Activated naive CD8-positive, alpha-beta T cell treated with anti-CD3 and anti-CD28 coated beads, Interleukin-2, amount 50 U/mL, for 16 hours (primary cell): ENCODE measurements around the gene CTXN1.

Source experiments
- DNase-seq: peaks from one replicate; pipeline ENCODE4 v3.0.0-alpha.2; 2020; ENCODE audit warnings: low read depth, low spot score

The CTXN1 gene

DNA sequence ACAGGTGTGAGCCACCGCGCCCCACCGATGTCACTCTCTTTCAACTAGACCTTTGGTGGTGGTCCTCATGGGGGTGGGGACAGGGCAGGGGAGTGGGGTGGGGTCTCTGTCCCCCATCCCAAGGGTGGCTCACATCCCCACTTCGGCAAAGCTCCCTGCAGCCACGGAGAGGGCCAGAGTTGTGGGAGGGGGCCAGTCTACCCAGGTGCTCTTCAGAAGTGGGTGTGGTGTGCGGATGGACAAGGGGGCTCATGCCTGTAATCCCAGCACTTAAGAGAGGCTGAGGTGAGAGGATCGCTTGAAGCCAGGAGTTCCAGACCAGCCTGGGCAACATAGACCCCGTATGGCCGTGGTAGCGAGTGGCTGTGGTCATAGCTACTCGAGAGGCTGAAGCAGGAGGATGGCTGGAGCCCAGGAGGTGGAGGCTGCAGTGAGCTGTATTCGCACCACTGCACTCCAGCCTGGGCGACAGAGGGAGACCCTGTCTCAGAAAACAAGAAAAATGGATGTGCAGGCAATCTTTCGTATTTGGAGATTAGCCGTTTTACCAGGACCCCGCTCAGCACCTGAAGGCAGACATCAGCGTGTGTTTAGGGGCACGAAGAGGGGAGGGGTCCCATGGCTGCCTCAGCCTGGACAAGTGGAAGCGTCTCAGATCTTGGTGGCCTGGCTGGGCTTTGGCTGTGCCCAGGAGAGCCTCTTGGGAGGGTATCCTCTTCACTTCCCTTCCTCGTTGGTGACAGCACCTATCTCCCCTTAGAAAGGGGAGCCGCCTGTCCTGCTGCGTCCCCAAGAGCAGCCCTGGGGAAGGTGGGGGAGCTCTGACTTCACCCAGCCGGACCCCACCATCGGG, 10.5 kb downstream of the CTXN1 start:
- no peak for DNase-seq

DNA sequence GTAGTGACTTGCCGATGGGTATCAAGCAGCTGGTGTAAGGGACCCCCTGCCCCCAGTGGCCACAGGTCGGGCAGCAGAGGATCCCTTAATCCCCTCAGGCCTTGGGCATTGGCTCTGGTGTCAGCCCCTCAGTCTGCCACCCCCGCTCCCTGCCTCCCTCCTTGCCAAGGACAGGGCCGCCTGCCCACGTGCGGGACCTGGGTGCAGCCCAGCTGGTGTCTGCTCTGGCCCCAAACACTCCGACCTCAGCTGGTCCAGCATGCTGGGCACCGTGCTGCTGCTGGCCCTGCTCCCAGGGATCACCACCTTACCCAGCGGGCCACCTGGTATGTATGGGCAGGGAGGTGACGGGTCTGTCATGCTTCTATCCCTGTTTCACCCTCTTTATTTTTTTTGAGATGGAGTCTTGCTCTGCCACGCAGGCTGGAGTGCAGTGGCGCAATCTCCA, 11.3 kb downstream of the CTXN1 start, which contains the start of gene TGFBR3L:
Gene TGFBR3L, plus strand, starts transcription at position 233 of the 448 bp plus-strand sequence.
- DNase-seq = no peak

DNA sequence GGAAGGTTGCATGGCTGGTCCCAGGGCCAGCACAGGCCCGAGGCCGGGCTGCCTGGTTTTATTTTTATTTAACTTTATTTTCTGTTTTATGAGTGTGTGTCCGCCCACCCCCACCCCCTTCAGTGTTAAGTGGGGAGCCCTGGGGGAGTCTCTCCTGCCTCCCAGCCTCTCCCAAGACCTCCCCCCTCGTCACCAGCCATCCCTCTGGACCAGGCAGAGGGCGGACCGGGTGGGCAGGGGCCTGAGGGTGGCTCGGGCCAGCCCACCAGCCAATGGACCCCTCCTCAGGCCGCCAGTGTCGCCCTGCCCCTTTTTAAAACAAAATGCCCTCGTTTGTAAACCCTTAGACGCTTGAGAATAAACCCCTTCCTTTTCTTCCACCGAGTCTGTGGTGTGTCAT, 11.8 kb downstream of the CTXN1 start:
- no peak for DNase-seq

DNA sequence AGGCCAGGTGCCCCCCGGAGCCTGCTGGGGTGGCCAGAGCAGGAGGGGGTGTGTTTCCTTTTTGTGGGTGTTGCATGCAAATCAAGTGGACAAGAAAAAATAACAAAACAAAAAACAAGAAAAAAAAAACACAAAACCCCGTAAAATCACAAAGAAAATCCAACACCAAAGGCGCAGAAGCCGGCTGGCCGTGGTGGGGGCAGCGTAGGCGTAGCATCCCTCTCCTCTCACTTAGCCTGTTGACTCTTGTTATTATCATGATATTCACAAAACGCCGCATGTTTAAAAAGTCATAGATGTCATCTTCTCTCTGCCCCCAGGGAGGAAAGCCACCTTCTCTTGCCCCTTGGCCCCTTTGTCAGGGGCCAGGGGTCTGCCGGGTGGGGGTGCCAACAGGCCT, 12.3 kb downstream of the CTXN1 start:
- no peak for DNase-seq

DNA sequence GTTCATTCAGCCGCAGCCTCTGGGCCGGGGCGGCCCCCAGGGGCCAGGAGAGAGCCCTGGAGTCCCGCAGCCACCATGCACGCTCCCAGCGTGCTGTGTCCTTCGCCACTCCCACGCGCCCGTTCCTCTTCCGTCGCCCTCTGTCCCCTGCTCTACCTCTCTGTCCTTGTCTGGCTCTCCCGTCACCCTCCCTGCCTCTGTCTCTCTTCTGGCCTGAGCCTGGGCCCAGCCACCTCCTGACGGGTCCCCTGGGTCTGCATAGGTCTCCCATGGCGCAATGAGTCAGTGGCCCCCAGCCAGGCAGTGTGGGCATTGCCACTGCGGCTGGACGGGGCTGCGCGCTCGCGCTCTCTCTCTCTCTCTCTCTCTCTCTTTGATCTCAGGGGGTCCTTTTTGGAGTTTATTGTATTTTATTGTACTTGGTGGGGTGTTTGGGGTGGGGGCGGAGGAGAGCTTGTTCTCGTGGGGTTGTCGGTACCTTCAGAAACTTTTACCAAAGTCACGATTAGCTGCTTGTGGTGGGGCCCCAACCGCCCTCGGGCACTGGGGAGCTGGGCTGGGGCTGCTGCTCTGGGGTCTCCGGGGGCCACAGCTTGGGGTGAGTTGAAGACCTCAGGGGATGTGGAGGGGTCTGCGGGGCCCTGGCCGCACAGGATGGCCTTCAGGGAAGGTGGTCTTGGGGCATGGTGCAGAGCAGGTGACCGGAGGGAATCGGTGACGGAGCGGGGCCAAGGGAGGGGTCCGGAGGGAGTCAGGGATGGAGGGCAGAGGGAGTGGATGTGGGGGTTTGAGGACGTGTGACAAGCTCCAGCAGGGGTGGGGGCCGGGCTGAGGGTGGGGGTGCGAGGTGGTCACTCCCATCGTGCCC, 13.0 kb downstream of the CTXN1 start:
- DNase-seq = no peak

DNA sequence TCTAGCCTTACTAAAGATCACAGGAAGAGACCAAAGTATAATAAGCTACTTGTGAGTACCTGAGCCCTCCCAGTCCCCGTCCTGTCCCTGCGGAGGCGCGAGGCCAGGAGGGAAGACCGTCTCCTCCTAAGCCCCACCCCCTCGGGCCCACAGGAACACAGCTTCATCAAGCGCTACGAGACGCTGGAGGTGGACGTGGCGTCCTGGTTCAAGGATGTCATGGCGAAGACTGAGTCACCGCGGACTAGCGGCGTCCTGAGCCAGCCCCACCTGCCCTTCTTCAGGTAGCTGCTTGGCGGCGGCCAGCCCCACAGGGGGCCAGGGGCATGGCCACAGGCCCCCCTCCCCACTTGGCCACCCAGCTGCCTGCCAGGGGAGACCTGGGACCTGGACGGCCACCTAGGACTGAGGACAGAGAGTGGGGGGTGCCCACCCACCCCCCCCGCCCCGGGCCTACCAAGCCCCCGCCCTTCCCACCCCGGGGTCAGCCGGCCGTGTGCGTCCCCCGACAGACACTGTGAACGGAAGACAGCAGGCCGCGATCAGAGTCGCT, 13.7 kb downstream of the CTXN1 start:
- DNase-seq = no peak

DNA sequence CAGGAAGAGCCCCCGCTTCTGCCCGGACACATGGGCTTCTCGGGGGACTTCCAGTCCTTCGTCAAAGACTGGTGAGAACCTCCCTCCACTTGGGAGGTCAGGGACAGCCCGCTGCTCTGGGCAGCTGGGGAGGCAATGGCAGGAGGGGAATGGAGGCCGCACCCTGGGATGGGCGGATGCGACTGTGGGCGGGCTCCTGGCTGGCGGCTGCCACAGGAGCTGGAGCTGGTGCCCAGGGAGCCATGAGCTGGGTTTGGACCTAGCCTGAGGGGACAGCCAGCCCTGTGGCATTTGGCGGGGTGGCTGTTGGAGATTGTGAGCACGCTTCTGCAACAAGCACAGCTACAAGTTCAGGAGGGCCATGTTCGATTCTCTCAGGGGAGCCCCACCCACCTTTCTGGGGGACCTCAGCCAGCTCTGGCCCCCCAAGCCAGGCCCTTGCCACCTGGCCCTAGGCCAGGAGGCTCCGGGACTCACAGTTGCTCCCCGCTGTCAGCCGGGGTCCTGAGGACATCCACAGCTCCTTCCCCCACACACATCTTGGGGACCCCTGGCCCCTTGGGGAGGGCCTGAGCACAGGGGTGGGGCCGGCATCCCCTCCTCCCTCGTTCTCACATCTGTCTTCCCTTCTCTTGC, 14.3 kb downstream of the CTXN1 start:
- no peak for DNase-seq

DNA sequence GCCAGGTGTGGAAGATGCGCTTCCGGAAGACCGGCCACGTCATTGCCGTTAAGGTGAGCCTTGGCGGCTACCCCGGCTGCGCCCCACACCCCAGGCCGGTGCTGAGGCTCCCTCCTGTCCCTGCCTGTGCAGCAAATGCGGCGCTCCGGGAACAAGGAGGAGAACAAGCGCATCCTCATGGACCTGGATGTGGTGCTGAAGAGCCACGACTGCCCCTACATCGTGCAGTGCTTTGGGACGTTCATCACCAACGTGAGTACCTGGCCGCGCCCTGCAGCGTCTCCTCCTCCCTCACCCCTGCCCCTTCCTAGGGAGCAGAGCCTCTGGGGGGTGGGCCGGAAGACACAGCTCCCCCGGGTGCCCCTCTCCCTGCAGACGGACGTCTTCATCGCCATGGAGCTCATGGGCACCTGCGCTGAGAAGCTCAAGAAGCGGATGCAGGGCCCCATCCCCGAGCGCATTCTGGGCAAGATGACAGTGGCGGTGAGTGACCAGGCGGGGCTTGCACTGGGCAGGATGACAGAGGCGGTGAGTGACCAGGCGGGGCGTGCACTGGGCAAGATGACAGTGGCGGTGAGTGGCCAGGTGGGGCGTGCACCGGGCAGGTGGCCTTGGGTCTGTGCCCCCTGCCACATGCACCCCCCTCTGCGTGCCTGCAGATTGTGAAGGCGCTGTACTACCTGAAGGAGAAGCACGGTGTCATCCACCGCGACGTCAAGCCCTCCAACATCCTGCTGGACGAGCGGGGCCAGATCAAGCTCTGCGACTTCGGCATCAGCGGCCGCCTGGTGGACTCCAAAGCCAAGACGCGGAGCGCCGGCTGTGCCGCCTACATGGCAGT, 15.4 kb downstream of the CTXN1 start:
- DNase-seq = no peak

DNA sequence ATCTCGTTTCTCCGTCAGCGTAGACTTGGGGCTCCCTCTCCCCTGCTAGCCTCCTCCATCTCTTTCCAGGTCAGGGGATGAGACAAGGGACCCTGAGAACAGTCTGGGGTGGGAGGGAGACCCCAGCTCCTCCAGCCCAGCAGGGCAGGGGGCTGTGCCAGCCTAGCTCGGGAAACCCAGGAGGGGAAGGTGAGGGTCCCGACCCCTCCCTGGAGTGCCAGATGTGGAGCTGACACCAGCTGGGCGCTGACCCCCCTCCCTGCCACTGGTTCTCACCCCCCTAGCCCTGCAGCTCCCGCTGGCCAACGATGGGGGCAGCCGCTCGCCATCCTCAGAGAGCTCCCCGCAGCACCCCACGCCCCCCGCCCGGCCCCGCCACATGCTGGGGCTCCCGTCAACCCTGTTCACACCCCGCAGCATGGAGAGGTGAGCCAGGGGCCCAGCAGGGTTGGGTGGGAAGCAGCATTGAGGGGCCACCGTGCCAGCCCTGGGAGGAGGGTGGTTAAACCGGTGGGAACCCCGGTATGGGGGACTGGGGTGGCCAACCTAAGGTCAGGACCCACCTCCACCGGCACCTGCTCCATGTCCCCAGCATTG, 16.4 kb downstream of the CTXN1 start:
- DNase-seq = no peak

DNA sequence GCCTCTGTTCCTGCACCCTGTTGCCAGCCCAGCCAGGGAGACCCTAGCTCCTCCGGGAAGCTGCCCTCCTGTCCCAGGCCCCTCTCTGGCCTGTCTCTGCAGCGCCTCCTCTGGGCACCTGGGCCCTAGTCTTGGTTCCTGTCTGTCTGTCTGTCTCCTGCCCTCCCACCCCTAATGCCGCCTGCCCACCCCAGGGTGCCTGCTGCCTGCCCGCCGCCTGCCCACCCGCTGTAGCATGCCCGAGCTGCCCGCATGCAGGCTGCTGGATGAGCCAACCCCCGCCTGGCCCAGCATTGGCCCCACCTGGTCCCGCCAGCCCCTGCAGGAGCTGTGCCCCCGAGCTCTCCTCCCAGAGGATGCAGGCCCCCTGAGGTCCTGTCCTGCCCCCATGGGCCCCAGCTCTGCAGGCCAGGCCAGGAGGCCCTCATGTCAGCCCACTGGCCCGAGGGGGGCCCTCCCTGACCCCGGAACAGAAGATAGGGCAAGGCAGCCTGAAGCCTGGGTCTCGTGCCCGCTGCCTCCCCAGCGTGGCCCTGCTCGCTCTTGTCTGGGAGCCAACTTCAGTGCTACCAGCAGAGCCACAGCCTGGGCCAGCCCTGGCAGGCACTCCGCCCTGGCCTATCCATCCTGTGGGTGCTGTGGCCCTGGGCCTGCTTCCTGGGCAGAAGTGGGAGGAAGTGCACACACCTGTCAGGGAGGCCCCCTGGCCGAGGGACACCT, 17.0 kb downstream of the CTXN1 start:
- no peak for DNase-seq

DNA sequence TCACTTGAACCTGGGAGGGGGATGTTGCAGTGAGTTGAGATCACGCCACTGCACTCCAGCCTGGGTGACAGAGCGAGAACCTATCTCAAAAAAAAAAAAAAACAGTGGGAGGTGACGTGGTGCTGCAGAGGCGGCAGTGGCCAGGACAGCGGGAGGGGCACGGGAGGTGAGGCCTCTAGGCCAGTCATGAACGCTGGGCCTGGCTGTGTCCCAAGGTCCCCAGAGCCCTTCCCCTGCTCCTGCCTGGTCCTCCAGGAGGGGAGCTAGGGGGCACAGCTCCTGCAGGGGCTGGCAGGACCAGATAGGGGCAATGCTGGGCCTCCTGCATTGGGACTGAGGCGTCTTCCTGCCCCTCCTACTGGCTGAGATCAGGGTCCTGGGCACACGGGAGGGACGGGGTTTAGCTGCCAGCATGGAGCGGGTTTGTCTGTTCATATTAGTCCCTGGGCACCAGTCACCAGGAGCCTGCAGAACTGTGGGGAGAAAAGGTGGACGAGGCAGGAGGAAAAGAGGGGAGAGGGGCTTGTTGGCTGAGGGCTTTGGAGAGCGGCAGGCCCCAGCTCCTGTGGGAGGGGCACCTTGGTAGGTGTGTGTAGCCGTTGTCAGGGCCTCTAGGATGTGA, 17.7 kb downstream of the CTXN1 start:
- no peak for DNase-seq

DNA sequence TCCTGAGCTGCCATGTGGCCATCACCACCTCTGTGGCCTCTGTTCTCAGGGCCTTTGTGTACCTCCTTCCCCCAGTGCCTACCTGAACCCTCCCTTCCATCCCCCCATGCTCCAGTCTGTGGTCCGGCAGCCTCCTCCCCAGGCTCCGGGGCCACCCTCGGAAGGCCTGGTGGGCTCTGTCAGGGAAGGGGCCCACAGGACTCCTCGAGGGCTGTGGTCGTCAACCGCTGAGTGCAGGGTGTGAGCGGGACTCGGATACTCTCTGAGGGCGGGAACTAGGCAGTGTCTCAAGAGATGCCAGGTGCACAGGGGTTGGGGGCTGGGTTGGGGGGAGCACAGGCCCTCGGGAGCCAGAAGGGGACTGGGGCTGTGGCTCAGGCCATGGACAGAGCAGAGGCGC, 18.4 kb downstream of the CTXN1 start:
- DNase-seq = no peak

DNA sequence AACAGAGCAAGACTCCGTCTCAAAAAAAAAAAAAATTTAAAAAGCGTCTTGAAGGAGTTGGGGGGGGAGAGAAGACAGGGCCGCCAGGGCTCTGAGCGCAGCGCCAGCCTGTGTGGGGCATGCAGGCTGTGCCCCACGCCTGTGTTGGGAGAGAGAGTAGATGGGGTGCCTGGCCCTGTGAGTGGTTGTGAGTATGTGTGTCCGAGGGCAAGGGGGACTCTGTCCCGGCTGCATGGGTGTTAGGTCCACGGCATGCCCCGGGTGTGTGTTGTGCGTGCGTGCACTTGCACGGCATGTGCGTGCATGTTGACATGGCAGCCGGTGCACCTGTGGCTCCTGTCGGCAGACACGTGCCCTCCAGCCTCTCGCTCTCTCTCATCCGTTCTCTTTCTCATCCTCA, 18.8 kb downstream of the CTXN1 start:
- no peak for DNase-seq

DNA sequence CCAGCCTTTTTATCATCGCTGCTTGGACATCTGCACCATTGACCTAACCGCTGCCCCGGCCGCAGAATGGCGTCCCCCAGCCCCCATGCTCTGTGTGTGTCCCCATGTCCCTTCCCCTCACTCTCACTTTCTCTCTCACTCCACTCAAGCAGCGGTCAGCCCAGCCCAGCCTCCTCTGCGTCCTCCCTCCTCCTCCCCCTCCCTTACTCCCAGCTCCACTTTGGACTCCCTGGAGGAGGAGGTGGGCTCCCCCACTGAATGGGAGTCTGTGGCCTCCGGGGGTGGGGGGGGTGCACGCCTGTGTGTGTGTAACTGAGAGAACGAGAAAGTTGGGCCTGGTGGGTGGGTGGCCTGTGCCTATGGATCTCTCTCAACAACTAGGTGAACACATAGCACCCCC, 20.1 kb downstream of the CTXN1 start:
- no peak for DNase-seq

DNA sequence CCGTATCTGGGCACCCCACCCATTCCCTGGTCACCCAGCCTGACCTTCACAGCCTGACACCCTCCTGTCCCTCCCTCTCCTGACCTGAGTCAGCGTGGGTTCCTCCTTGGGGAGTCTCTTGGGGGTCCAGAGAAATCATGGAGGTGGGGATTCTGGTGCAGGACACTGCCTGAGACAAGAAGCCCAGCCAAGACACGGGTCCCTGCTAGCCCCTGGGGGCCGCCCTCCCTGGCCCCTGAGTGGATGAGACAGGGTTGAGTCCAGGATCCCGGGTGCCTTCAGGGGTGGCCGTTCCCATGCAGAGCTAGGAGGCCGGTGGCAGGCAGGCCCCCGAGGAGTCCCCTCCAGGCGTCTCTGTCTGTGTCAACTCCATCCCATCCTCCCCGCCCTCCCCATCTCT, 20.7 kb downstream of the CTXN1 start:
- no peak for DNase-seq

DNA sequence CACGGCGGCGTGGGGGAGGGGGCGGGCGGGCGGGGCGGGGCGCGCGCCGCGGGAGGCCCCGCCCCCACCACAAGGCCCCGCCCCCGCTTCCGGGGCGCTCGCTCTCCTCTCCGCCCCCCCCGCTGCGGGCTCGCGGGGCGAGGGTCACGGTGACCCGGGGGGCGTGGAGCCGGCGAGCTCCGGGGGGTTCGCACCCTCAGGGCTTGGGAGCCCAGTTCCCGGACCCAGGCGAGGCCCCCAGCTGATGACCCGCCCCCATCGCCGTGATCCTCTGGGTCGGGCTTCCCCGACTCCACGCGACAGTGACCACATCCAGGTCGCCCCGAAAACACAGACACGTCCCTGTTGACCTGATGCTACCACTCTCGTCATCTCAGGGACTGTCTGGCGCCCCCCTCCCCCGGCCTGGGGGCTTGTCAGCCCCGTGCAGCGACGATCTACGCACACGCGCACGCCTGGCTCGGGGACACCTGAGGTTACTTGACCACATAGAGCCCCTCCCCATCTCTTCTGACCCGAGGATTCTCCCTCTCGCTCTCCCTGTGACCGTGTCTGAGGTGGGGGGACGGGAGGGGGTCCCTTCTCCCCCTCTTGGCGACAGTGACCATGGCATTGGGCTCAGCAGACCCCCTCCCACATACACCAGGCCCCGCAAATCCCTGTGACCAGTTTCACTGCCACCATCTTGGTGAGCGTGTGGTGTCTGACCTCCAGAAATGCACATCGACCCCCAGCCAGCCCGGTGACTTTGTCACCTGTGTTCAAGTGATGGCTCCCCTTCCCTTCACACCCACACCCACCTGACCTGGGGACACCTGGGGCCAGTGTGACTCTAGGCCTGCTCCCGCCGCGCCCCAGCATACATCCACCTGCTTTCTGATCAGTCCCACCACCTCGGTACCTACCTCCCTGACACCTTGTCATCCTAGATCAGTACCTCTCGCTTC, 21.6 kb downstream of the CTXN1 start:
- peak; percentile 20 for DNase-seq

DNA sequence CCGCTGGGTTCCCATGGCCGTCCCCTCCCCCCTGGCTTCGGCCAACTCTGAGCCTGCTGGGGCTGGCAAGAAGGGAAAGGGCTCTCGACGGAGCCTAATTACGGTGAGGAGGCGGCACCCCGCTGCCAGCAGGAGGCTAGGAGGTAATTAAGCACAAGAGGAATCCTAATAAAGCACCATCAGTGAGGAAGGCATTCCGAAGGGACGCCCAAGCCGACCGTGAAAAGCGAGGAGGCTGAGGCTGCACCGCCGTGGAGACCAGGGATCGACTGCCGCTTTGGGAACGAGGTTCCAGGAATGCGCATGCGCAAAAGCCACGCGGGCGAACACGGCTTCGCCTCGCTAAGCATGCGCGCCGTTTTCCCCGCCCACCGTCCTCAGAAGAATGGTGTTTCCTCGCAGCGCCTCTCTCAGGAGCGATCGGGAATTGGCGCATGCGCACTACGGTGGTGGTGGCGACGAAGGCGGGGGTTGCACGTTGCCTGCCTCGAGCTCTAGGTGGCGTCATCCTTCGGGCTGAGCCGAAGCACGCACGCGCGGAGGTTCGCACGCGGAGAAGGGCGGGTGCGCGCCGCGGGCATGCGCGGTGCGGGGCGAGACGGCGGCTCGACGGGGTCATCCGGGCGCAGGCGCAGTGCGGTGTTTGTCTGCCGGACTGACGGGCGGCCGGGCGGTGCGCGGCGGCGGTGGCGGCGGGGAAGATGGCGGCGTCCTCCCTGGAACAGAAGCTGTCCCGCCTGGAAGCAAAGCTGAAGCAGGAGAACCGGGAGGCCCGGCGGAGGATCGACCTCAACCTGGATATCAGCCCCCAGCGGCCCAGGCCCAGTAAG, 22.5 kb downstream of the CTXN1 start, which contains the start of gene MAP2K7:
Gene MAP2K7, plus strand, starts transcription at position 634 of the 830 bp plus-strand sequence. Its CDS starts 68 bp downstream, at position 702.
- peak; percentile 100 for DNase-seq
